ENCODE data around the gene BAG1.

The BAG1 gene

GRCh38 chr9:33304362-33304761 is 39.9 kb upstream of the BAG1 start:
- peaks cover 31% of the 10 kb centered on the region for H3K79me2 ChIP-seq (ENCODE audit: insufficient read depth, low read length)
- H3K9me2 ChIP-seq (replicated peaks; ENCODE audit: insufficient read depth, low read length) = no peaks in the 10 kb centered on the region
- TF ChIP-seq CTCF (IDR thresholded peaks at IDR 0.05; ENCODE audit: insufficient read depth, low read length, poor library complexity, severe bottlenecking) = no peak
- TF ChIP-seq EZH2phosphoT487 (conservative IDR thresholded peaks at IDR 0.05; ENCODE audit: low read length) = no peak
- peaks cover 59% of the 10 kb centered on the region for H3K36me3 ChIP-seq (ENCODE audit: low read length)
- no peaks in the 10 kb centered on the region for H3F3A ChIP-seq (ENCODE audit: insufficient read depth)
- H3K9ac ChIP-seq (ENCODE audit: low read length) = no peak overlapping the region
- no peaks in the 10 kb centered on the region for H3K27me3 ChIP-seq (ENCODE audit: low read length)
- H3K4me3 ChIP-seq (ENCODE audit: insufficient read depth, low read length, poor library complexity, severe bottlenecking) = no peak overlapping the region
- H4K20me1 ChIP-seq (ENCODE audit: low read depth, low read length) = peaks cover 4% of the 10 kb centered on the region; the same call in 1 of the 2 replicates
- no peak overlapping the region for H3K27ac ChIP-seq (ENCODE audit: low read depth, low read length)
- no peak overlapping the region for H2AFZ ChIP-seq (ENCODE audit: low read depth, low read length, severe bottlenecking)
- H3K9me3 ChIP-seq (ENCODE audit: insufficient read depth, low read length) = no peaks in the 10 kb centered on the region
- H3K4me2 ChIP-seq (ENCODE audit: low read depth, low read length, poor library complexity, severe bottlenecking) = no peak overlapping the region

- H3K9me3 ChIP-seq (ENCODE audit: insufficient read depth, low read length) = no peaks in the 10 kb centered on the region
- peaks cover 55% of the 10 kb centered on the region for H3K36me3 ChIP-seq (ENCODE audit: low read length)
- H3K4me3 ChIP-seq (ENCODE audit: insufficient read depth, low read length, poor library complexity, severe bottlenecking) = no peak overlapping the region
- H3F3A ChIP-seq (ENCODE audit: insufficient read depth) = peaks cover 27% of the 10 kb centered on the region
- no peaks in the 10 kb centered on the region for H3K27me3 ChIP-seq (ENCODE audit: low read length)
- peaks cover 18% of the 10 kb centered on the region; the same call in 1 of the 2 replicates for H4K20me1 ChIP-seq (ENCODE audit: low read depth, low read length)
- TF ChIP-seq EZH2phosphoT487 (conservative IDR thresholded peaks at IDR 0.05; ENCODE audit: low read length) (no peak), CTCF (IDR thresholded peaks at IDR 0.05; ENCODE audit: insufficient read depth, low read length, poor library complexity, severe bottlenecking) (no peak)
- H3K9me2 ChIP-seq (replicated peaks; ENCODE audit: insufficient read depth, low read length) = no peaks in the 10 kb centered on the region
- no peak overlapping the region for H3K9ac ChIP-seq (ENCODE audit: low read length)
- H3K27ac ChIP-seq (ENCODE audit: low read depth, low read length) = no peak overlapping the region
- H3K79me2 ChIP-seq (ENCODE audit: insufficient read depth, low read length) = peaks cover 65% of the 10 kb centered on the region
- H3K4me2 ChIP-seq (ENCODE audit: low read depth, low read length, poor library complexity, severe bottlenecking) = no peak overlapping the region
- no peak overlapping the region for H2AFZ ChIP-seq (ENCODE audit: low read depth, low read length, severe bottlenecking)
Measured at GRCh38 chr9:33300546-33300945, 36.0 kb upstream of the BAG1 start.

GRCh38 chr9:33297432-33297831 is 32.9 kb upstream of the BAG1 start:
- no peak overlapping the region for H2AFZ ChIP-seq (ENCODE audit: low read depth, low read length, severe bottlenecking)
- H3K9ac ChIP-seq (ENCODE audit: low read length) = peak overlapping the region; percentile 47
- peak overlapping the region; percentile 8 for H3K4me3 ChIP-seq (ENCODE audit: insufficient read depth, low read length, poor library complexity, severe bottlenecking)
- H3F3A ChIP-seq (ENCODE audit: insufficient read depth) = peaks cover 43% of the 10 kb centered on the region
- H3K9me2 ChIP-seq (replicated peaks; ENCODE audit: insufficient read depth, low read length) = no peaks in the 10 kb centered on the region
- H3K4me2 ChIP-seq (ENCODE audit: low read depth, low read length, poor library complexity, severe bottlenecking) = peak overlapping the region; percentile 55
- H3K27me3 ChIP-seq (ENCODE audit: low read length) = no peaks in the 10 kb centered on the region
- no peaks in the 10 kb centered on the region for H3K9me3 ChIP-seq (ENCODE audit: insufficient read depth, low read length)
- peaks cover 15% of the 10 kb centered on the region; the same call in 1 of the 2 replicates for H4K20me1 ChIP-seq (ENCODE audit: low read depth, low read length)
- peaks cover 85% of the 10 kb centered on the region for H3K79me2 ChIP-seq (ENCODE audit: insufficient read depth, low read length)
- TF ChIP-seq EZH2phosphoT487 (conservative IDR thresholded peaks at IDR 0.05; ENCODE audit: low read length) (no peak), CTCF (IDR thresholded peaks at IDR 0.05; ENCODE audit: insufficient read depth, low read length, poor library complexity, severe bottlenecking) (no peak)
- H3K36me3 ChIP-seq (ENCODE audit: low read length) = peaks cover 51% of the 10 kb centered on the region
- peak overlapping the region; percentile 91 for H3K27ac ChIP-seq (ENCODE audit: low read depth, low read length)

All from SU-DHL-6 (cell line).